SK-N-MC (cell line): ENCODE results near the gene BCAS3.
"Not testable (repeated sequence)": the region's sequence is repeated elsewhere in the genome, so short reads cannot be mapped to it uniquely, and the experiment has no call there.

ENCODE experiments used
- EZH2 ChIP-seq: fragments of 200-600 bp; sonication (generic); IDR thresholded peaks from one replicate; pipeline ENCODE4 v1.6.1; 2017; ENCODE audit warnings: antibody characterized with exemption
- FOXP2 ChIP-seq: optimal IDR thresholded peaks from 2 replicates; pipeline ENCODE3; 2011; ENCODE audit warnings: mild to moderate bottlenecking, moderate library complexity; ENCODE audit not compliant: insufficient read depth; ENCODE audit errors: extremely low read length, control extremely low read depth
- POLR2AphosphoS5 ChIP-seq: IDR thresholded peaks from 2 replicates; pipeline ENCODE4 v1.6.1; 2012; ENCODE audit warnings: mild to moderate bottlenecking, low read depth, low read length, borderline replicate concordance

GRCh38 chr17:61244988-61245387 lies 567.3 kb downstream of the BCAS3 start:
- TF ChIP-seq POLR2AphosphoS5, EZH2, FOXP2: not testable (repeated sequence)
